ENCODE results near the gene TMEM143. TPM values are rescaled to one million over a fixed set of nuclear protein-coding genes. Genes with fewer than 3 reads are reported as not detected.
A peak's percentile ranks its signal among the peaks of the same experiment; 100 is the strongest.
"Not testable (repeated sequence)": the region's sequence is repeated elsewhere in the genome, so short reads cannot be mapped to it uniquely, and the experiment has no call there.

TMEM143 gene
- total and polyA plus RNA-seq, 10 donors = 5.8 to 14.8 (median 9.1) TPM

GRCh38 chr19:48296963-48297734 lies 66.6 kb downstream of the TMEM143 start:
- no peak for TF ChIP-seq POLR2A (IDR thresholded peaks at IDR 0.05)
- TF ChIP-seq POLR2AphosphoS5 (IDR thresholded peaks at IDR 0.05) = no peak
- no peak for DNase-seq
- 84 to 92% (median 89%) methylated on average over 37 to 42 of the region's 42 CpGs for WGBS, 5 donors

GRCh38 chr19:48295458-48295857 lies 68.3 kb downstream of the TMEM143 start:
- H3K9me3 ChIP-seq = no peaks in the 10 kb centered on the region
- intact Hi-C loops (cut with DNase I; ENCODE audit: low total_unique reads) = no loop called here
- no peak overlapping the region for H3K27ac ChIP-seq
- WGBS, 5 donors = 69 to 84% (median 82%) methylated on average over 10 of the region's 10 CpGs
- DNase-seq = no peak
- TF ChIP-seq POLR2A (IDR thresholded peaks at IDR 0.05) (no peak), POLR2AphosphoS5 (IDR thresholded peaks at IDR 0.05) (no peak), CTCF (IDR thresholded peaks at IDR 0.05 in 8 of 11, conservative IDR thresholded peaks at IDR 0.05 in 3 of 11) (no peak)
- H3K4me1 ChIP-seq = peaks cover 9 to 14% (median 12%) of the 10 kb centered on the region in 6 donors
- no peak overlapping the region for H3K4me3 ChIP-seq
- peaks cover 0 to 42% (median 0%) of the 10 kb centered on the region in 7 donors for H3K27me3 ChIP-seq (replicated peaks in 1 of 7)
- no peaks in the 10 kb centered on the region for H3K36me3 ChIP-seq

More at GRCh38 chr19:48296963-48297734, 66.6 kb downstream of the TMEM143 start:
- Histone ChIP-seq H3K36me3 (no peaks in the 10 kb centered on the region), H3K9me3 (no peaks in the 10 kb centered on the region), H3K4me1 (no peaks in the 10 kb centered on the region), H3K4me3 (no peak overlapping the region), H3K27ac (no peak overlapping the region), H3K27me3 (replicated peaks in 1 of 7) (peaks cover 0 to 35% (median 0%) of the 10 kb centered on the region in 7 donors)
- intact Hi-C loops (cut with DNase I; ENCODE audit: low total_unique reads) = no loop called here

GRCh38 chr19:48292798-48293197 lies 70.9 kb downstream of the TMEM143 start:
- Histone ChIP-seq H3K4me3 (no peak overlapping the region), H3K4me1 (peaks cover 9 to 17% (median 13%) of the 10 kb centered on the region in 6 donors), H3K36me3 (no peaks in the 10 kb centered on the region), H3K27me3 (replicated peaks in 1 of 7) (peaks cover 0 to 38% (median 0%) of the 10 kb centered on the region in 7 donors), H3K9me3 (no peaks in the 10 kb centered on the region), H3K27ac (no peak overlapping the region)
- intact Hi-C loops (cut with DNase I; ENCODE audit: low total_unique reads) = no loop called here
- DNase-seq = no peak
- WGBS, 5 donors = 87 to 97% (median 95%) methylated on average over 4 of the region's 4 CpGs
- TF ChIP-seq CTCF (IDR thresholded peaks at IDR 0.05 in 8 of 11, conservative IDR thresholded peaks at IDR 0.05 in 3 of 11) (no peak), POLR2A (IDR thresholded peaks at IDR 0.05) (no peak), POLR2AphosphoS5 (IDR thresholded peaks at IDR 0.05) (no peak)

GRCh38 chr19:48291489-48291815 lies 72.3 kb downstream of the TMEM143 start:
- H3K27ac ChIP-seq, H3K36me3 ChIP-seq, DNase-seq: not testable (repeated sequence)
- peak in 5 of 11 experiments; percentile 13 to 46 (median 33) for TF ChIP-seq CTCF (IDR thresholded peaks at IDR 0.05 in 8 of 11, conservative IDR thresholded peaks at IDR 0.05 in 3 of 11)
- H3K27me3 ChIP-seq (replicated peaks in 1 of 7) = peaks cover 0 to 38% (median 0%) of the 10 kb centered on the region in 7 donors
- H3K4me3 ChIP-seq = peak overlapping the region in 4 of 8 donors; percentile 30 to 68 (median 38)
- intact Hi-C loops (cut with DNase I; ENCODE audit: low total_unique reads) = loop anchor here (2.0 kb wide), 1 partner anchor 25 kb away; no protein-coding TSS in a partner anchor
- H3K4me1 ChIP-seq = peaks cover 9 to 17% (median 13%) of the 10 kb centered on the region in 6 donors
- WGBS, 5 donors = 33 to 39% (median 34%) methylated on average over 11 of the region's 11 CpGs
- peaks cover 0 to 10% (median 7%) of the 10 kb centered on the region in 8 donors for H3K9me3 ChIP-seq
